ENCODE results near the gene ZNF839. TPM values are rescaled to one million over a fixed set of nuclear protein-coding genes. Genes with fewer than 3 reads are reported as not detected.

ZNF839 gene
- total RNA-seq, 2 experiments from 2014 or later = 20.2 to 23.3 TPM

- no peaks in the 10 kb centered on the region for H3K9me2 ChIP-seq (ENCODE audit: insufficient read depth, low read length)
- H3K79me2 ChIP-seq (ENCODE audit: insufficient read depth, low read depth, low read length) = no peaks in the 10 kb centered on the region
- H3K27ac ChIP-seq (ENCODE audit: low read depth, low read length, poor library complexity, severe bottlenecking) = no peak overlapping the region
- no peak overlapping the region for H3K4me2 ChIP-seq (ENCODE audit: low read length)
- POLR2A ChIA-PET = no interaction called here
- H2AFZ ChIP-seq (ENCODE audit: low read length) = no peak overlapping the region
- intact Hi-C loops (cut with micrococcal nuclease; ENCODE audit: unreplicated experiment) = no loop called here
- no peak for TF ChIP-seq EZH2phosphoT487 (IDR thresholded peaks at IDR 0.05; ENCODE audit: borderline replicate concordance, low read depth, low read length)
- TF ChIP-seq CTCF (conservative IDR thresholded peaks at IDR 0.05; ENCODE audit: low read length) = no peak
- CTCF ChIA-PET (ENCODE audit: unreplicated experiment) = no interaction called here
- DNase-seq (ENCODE audit: low spot score) = no peak
- H3K9me3 ChIP-seq (ENCODE audit: low read length) = no peaks in the 10 kb centered on the region
- H3K4me3 ChIP-seq (ENCODE audit: low read depth, low read length, poor library complexity, severe bottlenecking) = no peak overlapping the region
- no peaks in the 10 kb centered on the region for H3K4me1 ChIP-seq (ENCODE audit: insufficient read depth, low read length, poor library complexity, severe bottlenecking)
- no TSS peak for BruUV-seq (replicated peaks)
- H3K36me3 ChIP-seq (ENCODE audit: insufficient read depth, low read length) = no peaks in the 10 kb centered on the region
- H4K20me1 ChIP-seq (ENCODE audit: insufficient read depth, low read length) = no peaks in the 10 kb centered on the region
Measured at GRCh38 chr14:102282751-102283465, 36.6 kb upstream of the ZNF839 start.

DNA sequence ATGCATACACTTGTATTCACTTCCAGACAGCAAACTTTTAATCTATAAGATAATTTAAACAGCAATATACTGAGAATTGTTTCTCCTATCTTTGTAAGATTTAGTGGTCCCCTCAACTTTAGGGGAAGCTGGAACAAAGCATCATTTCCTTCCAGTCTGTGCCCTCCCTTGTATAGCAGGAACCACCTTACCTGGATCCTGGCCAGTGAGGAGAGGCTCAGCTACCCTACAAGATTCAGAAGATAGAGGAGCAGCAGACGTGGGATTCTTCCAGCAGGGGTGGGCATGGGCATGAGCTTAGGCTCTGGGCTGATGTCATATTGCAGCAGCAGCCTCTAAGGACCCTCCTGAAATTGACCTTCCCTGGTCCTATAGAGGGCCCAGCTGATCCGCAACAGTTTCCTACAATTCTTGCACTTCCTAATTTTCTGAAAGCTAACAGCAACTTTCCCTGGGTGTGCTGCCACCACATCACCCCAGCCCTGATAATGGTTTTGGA is 35.9 kb upstream of the ZNF839 start:
- intact Hi-C loops (cut with micrococcal nuclease; ENCODE audit: unreplicated experiment) = no loop called here
- Histone ChIP-seq H3K79me2 (ENCODE audit: insufficient read depth, low read depth, low read length) (no peaks in the 10 kb centered on the region), H3K9me3 (ENCODE audit: low read length) (peaks cover 4% of the 10 kb centered on the region; the same call in 1 of the 2 replicates), H3K4me3 (ENCODE audit: low read depth, low read length, poor library complexity, severe bottlenecking) (no peak overlapping the region), H3K9me2 (ENCODE audit: insufficient read depth, low read length) (no peaks in the 10 kb centered on the region), H3K4me2 (ENCODE audit: low read length) (no peak overlapping the region), H4K20me1 (ENCODE audit: insufficient read depth, low read length) (no peaks in the 10 kb centered on the region), H3K27ac (ENCODE audit: low read depth, low read length, poor library complexity, severe bottlenecking) (no peak overlapping the region), H3K36me3 (ENCODE audit: insufficient read depth, low read length) (no peaks in the 10 kb centered on the region), H2AFZ (ENCODE audit: low read length) (no peak overlapping the region), H3K4me1 (ENCODE audit: insufficient read depth, low read length, poor library complexity, severe bottlenecking) (no peaks in the 10 kb centered on the region)
- no TSS peak for BruUV-seq (replicated peaks)
- ChIA-PET POLR2A (no interaction called here), CTCF (ENCODE audit: unreplicated experiment) (no interaction called here)
- DNase-seq (ENCODE audit: low spot score) = no peak
- TF ChIP-seq CTCF (conservative IDR thresholded peaks at IDR 0.05; ENCODE audit: low read length) (no peak), EZH2phosphoT487 (IDR thresholded peaks at IDR 0.05; ENCODE audit: borderline replicate concordance, low read depth, low read length) (no peak)

GRCh38 chr14:102285106-102285505 is 34.4 kb upstream of the ZNF839 start:
- ChIA-PET POLR2A (no interaction called here), CTCF (ENCODE audit: unreplicated experiment) (no interaction called here)
- Histone ChIP-seq H3K27ac (ENCODE audit: low read depth, low read length, poor library complexity, severe bottlenecking) (no peak overlapping the region), H3K79me2 (ENCODE audit: insufficient read depth, low read depth, low read length) (no peaks in the 10 kb centered on the region), H3K36me3 (ENCODE audit: insufficient read depth, low read length) (no peaks in the 10 kb centered on the region), H3K9me2 (ENCODE audit: insufficient read depth, low read length) (no peaks in the 10 kb centered on the region), H2AFZ (ENCODE audit: low read length) (no peak overlapping the region), H3K4me1 (ENCODE audit: insufficient read depth, low read length, poor library complexity, severe bottlenecking) (no peaks in the 10 kb centered on the region), H3K4me2 (ENCODE audit: low read length) (no peak overlapping the region), H3K4me3 (ENCODE audit: low read depth, low read length, poor library complexity, severe bottlenecking) (no peak overlapping the region), H4K20me1 (ENCODE audit: insufficient read depth, low read length) (no peaks in the 10 kb centered on the region), H3K9me3 (ENCODE audit: low read length) (peaks cover 4% of the 10 kb centered on the region; the same call in 1 of the 2 replicates)
- TF ChIP-seq EZH2phosphoT487 (IDR thresholded peaks at IDR 0.05; ENCODE audit: borderline replicate concordance, low read depth, low read length) = no peak
- no peak for TF ChIP-seq CTCF (conservative IDR thresholded peaks at IDR 0.05; ENCODE audit: low read length)
- no TSS peak for BruUV-seq (replicated peaks)
- no peak for DNase-seq (ENCODE audit: low spot score)
- intact Hi-C loops (cut with micrococcal nuclease; ENCODE audit: unreplicated experiment) = no loop called here
